Right lobe of liver (tissue), 4 donors: Measurements from ENCODE around the gene BLZF1.

ENCODE experiments used
- POLR2A ChIP-seq: fragments of 450-650 bp; IDR thresholded peaks from one replicate; pipeline ENCODE4 v1.6.1; 2017; ENCODE audit warnings: antibody characterized with exemption, mild to moderate bottlenecking
- TF ChIP-seq, protein P1 (sequence below), 4 donors: fragments of 200-600 bp in 3 of 4; fragments of 450-650 bp in 1 of 4; IDR thresholded peaks; one replicate each; pipeline versions ENCODE4 v1.5.1 to v1.8.0; 2016 to 2022; ENCODE audit warnings: antibody characterized with exemption in 4 of 4, mild to moderate bottlenecking in 2 of 4
- donor health status: DM: no; HTN: no; CAD: no.
- donor health status: DM: no; HTN: no; CAD: no.
- donor health status: DM: no; HTN: yes; CAD: no.

DNA sequence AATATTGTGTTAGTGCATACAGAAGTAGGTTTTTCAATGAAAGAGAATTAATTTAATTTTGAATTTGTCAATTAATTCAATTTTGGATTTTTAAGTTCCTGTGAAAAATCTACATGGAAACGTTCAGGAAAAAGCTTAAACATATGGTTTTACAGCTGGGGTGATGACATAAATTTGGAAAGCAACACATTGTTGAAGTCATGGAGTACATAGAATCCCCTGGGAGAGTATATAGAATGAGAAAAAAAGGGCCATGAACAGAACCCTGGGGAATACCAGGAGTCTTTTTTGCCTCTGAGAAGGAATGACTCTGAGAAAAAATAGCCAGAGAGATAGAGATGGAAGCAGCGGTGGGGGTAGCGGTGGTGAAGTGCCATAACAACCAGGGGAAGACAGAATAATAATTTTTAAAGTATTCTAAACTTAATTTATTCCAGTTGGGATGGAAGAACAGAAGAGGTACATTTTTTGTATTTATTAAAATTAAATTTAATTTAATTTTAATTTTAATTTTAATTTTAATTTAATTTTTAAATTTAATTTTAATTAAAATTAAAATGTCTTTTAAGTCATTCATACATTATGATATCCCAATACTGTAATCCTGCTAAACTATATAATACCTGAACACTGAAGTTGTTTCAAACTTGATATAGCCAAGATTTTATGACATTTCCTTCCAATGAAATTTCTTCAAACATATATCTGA is 49.3 kb upstream of the BLZF1 start:
- TF ChIP-seq, protein P1, sequence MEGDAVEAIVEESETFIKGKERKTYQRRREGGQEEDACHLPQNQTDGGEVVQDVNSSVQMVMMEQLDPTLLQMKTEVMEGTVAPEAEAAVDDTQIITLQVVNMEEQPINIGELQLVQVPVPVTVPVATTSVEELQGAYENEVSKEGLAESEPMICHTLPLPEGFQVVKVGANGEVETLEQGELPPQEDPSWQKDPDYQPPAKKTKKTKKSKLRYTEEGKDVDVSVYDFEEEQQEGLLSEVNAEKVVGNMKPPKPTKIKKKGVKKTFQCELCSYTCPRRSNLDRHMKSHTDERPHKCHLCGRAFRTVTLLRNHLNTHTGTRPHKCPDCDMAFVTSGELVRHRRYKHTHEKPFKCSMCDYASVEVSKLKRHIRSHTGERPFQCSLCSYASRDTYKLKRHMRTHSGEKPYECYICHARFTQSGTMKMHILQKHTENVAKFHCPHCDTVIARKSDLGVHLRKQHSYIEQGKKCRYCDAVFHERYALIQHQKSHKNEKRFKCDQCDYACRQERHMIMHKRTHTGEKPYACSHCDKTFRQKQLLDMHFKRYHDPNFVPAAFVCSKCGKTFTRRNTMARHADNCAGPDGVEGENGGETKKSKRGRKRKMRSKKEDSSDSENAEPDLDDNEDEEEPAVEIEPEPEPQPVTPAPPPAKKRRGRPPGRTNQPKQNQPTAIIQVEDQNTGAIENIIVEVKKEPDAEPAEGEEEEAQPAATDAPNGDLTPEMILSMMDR (IDR thresholded peaks at IDR 0.05), result no peak
- TF ChIP-seq POLR2A, result no peak
